KOPT-K1 (cell line): ENCODE measurements around the gene NPAS2.
A peak's percentile ranks its signal among the peaks of the same experiment; 100 is the strongest.

ENCODE experiments used
- H3K27ac ChIP-seq: fragments of 200-600 bp; sonication (generic); 2 replicates; pipeline ENCODE4 v1.5.1; 2016; ENCODE audit warnings: antibody characterized with exemption, mild to moderate bottlenecking, low read depth, low read length; ENCODE audit not compliant: poor library complexity, severe bottlenecking
- H3K36me3 ChIP-seq: fragments of 200-600 bp; sonication (generic); 2 replicates; pipeline ENCODE4 v1.5.1; 2017; ENCODE audit warnings: antibody characterized with exemption, mild to moderate bottlenecking, low read length, moderate library complexity; ENCODE audit not compliant: insufficient read depth
- H3K9me3 ChIP-seq: fragments of 200-600 bp; sonication (generic); 2 replicates; pipeline ENCODE4 v1.5.1; 2017; ENCODE audit warnings: antibody characterized with exemption, low read length, mild to moderate bottlenecking; ENCODE audit not compliant: insufficient read depth, poor library complexity, severe bottlenecking

The NPAS2 gene

DNA sequence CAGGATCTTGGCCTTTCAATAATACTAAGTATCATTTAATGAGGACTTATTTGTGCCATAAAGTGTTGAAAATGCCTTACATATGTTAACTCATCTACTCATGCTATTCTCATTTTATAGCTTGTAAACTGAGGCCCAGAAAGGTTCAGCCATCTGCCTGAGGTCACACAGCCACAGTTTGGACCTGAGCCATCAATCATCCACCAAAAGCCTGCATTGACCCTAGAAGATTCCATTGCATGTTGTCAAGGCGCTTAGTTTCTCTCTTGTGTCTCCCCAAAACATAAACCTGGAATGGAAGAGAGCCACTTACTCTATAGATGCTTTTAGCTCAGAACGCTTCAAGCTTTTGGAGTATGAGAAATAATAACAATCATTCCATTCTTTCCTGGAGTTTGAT is 26.8 kb downstream of the NPAS2 start:
- no peaks in the 10 kb centered on the region for H3K36me3 ChIP-seq
- no peak overlapping the region for H3K27ac ChIP-seq
- no peaks in the 10 kb centered on the region for H3K9me3 ChIP-seq

GRCh38 chr2:100852447-100852846 is 32.5 kb downstream of the NPAS2 start:
- H3K9me3 ChIP-seq: no peaks in the 10 kb centered on the region
- H3K36me3 ChIP-seq: no peaks in the 10 kb centered on the region
- no peak overlapping the region for H3K27ac ChIP-seq

- Histone ChIP-seq H3K27ac (peak overlapping the region; percentile 36), H3K9me3 (no peaks in the 10 kb centered on the region), H3K36me3 (no peaks in the 10 kb centered on the region)
These were observed 33.3 kb downstream of the NPAS2 start for GRCh38 chr2:100852999-100853908.

GRCh38 chr2:100853909-100854810 is 34.2 kb downstream of the NPAS2 start:
- Histone ChIP-seq H3K9me3 (no peaks in the 10 kb centered on the region), H3K27ac (peak overlapping the region; percentile 36), H3K36me3 (no peaks in the 10 kb centered on the region)

- Histone ChIP-seq H3K9me3 (no peaks in the 10 kb centered on the region), H3K36me3 (no peaks in the 10 kb centered on the region), H3K27ac (no peak overlapping the region)
These were observed 35.1 kb downstream of the NPAS2 start for GRCh38 chr2:100855084-100855483.

GRCh38 chr2:100855606-100856005 is 35.7 kb downstream of the NPAS2 start:
- no peak overlapping the region for H3K27ac ChIP-seq
- no peaks in the 10 kb centered on the region for H3K9me3 ChIP-seq
- H3K36me3 ChIP-seq: no peaks in the 10 kb centered on the region

DNA sequence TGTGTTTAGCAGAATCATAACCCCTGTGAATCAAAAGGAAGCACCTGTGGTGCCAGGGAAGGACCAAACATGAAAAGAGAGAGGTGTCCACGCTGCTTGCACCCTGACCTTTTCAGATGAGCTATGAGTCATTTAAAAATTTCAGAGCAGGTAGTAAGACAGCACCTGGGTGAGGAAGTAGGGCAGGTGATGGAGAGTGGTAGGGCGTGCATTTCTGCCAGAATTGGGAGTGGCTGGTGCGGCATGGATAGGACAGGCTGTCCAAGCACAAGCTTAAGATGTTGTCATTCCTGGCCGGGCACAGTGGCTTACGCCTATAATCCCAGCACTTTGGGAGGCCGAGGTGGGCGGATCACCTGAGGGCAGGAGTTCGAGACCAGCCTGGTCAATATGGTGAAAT is 36.8 kb downstream of the NPAS2 start:
- Histone ChIP-seq H3K9me3 (no peaks in the 10 kb centered on the region), H3K27ac (no peak overlapping the region), H3K36me3 (no peaks in the 10 kb centered on the region)

DNA sequence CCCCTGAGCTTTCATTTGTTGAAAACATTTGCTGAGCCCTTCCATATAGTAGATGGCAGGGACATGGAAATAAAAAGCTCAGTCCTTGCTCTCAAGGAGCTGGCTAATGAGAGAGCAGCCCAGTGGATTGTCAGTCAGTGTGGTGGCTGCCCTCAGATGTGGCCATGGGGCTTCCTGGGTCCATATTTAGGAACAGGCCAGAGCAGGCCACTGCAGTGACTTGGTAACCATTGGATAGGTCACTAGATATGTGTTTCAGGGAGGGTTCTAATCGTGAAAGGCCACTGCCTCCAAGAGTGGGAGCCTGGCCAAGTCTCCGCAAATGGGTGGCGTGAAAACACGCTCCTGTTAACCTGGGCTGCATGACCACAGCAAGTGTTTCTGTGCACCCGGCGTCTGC is 37.4 kb downstream of the NPAS2 start:
- Histone ChIP-seq H3K9me3 (no peaks in the 10 kb centered on the region), H3K36me3 (no peaks in the 10 kb centered on the region), H3K27ac (no peak overlapping the region)

GRCh38 chr2:100857915-100858314 is 38.0 kb downstream of the NPAS2 start:
- Histone ChIP-seq H3K27ac (no peak overlapping the region), H3K36me3 (no peaks in the 10 kb centered on the region), H3K9me3 (no peaks in the 10 kb centered on the region)

DNA sequence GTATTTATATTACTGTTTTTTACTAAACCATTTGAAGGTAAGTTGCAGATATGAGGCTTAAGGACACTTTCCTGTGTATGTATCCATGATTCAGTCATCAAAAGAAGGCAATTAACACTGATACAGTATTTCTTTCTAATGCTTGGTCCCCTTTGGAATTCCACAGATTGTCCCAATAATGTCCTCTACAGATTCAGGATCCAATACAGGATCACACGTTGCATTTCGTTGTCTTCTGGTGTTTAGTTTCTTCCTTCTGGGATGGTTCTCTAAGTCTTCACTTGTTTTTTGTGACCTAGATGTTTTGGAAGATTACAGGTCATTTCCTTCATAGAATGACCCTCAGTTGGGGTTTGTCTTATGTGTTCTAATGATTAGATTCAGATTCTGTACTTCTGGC is 40.0 kb downstream of the NPAS2 start:
- Histone ChIP-seq H3K36me3 (no peaks in the 10 kb centered on the region), H3K27ac (no peak overlapping the region), H3K9me3 (no peaks in the 10 kb centered on the region)

DNA sequence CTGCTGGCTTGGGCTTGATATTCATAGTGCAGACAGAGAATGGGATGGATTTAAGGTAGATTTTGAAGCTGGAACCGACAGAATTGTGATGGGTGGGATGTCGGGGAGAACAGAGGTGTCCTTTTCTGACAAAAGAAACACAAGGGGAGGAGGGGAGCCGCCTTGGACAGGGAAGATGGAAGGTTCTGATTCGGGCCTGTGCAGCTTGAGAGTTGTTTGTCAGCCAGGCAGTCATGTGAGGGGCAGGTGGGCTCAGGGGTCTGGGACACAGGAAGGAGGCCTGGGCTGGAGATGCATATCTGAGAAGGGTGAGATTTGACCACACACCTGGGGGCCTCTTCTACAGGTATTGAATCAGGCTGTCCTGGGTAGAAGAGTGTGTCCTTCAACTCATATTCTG is 41.4 kb downstream of the NPAS2 start:
- H3K9me3 ChIP-seq: no peaks in the 10 kb centered on the region
- no peaks in the 10 kb centered on the region for H3K36me3 ChIP-seq
- H3K27ac ChIP-seq: no peak overlapping the region

- peaks cover 3% of the 10 kb centered on the region for H3K9me3 ChIP-seq
- H3K27ac ChIP-seq: no peak overlapping the region
- no peaks in the 10 kb centered on the region for H3K36me3 ChIP-seq
These were observed 42.1 kb downstream of the NPAS2 start for GRCh38 chr2:100862081-100862480.

DNA sequence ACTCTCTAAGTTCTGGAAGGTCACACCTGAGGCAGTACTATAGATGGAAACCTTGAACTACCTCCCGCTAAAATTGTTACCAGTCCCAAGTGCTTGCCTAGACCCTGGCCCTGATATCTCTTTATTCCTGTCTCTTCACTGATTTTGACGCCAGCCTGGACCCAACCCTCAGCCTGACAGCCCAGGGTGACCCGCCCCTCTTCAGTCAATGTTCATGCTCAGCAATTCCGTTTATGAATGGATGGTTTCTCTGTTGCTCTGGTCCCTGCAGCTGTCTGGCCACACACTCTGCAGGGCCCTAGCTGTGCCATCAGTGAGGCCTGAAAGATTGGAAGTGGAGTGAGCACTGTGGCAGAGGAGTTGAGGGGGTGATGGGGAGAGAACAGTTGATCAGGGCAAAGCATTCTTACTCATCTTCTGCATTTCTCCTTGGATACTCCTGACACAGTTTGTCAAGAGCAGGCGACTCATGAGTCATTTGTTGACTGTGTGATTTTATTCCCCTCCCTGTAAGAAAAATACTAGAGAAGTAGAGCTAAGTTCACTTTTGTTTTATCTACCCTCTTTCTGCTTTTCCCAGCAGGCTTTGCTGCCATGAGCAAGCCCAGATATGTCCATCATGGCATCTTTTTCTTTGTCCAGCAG is 46.0 kb downstream of the NPAS2 start:
- Histone ChIP-seq H3K27ac (no peak overlapping the region), H3K9me3 (peaks cover 28% of the 10 kb centered on the region), H3K36me3 (no peaks in the 10 kb centered on the region)

- H3K36me3 ChIP-seq: no peaks in the 10 kb centered on the region
- H3K27ac ChIP-seq: no peak overlapping the region
- H3K9me3 ChIP-seq: peaks cover 28% of the 10 kb centered on the region
These were observed 48.1 kb downstream of the NPAS2 start for GRCh38 chr2:100868083-100868482.

GRCh38 chr2:100869120-100869519 is 49.2 kb downstream of the NPAS2 start:
- Histone ChIP-seq H3K27ac (no peak overlapping the region), H3K36me3 (no peaks in the 10 kb centered on the region)

More at GRCh38 chr2:100869120-100869519, 49.2 kb downstream of the NPAS2 start:
- peaks cover 28% of the 10 kb centered on the region for H3K9me3 ChIP-seq
